GM19455 (cell line): Measurements from ENCODE around the gene DNAI4.
"Not testable (repeated sequence)": the region's sequence is repeated elsewhere in the genome, so short reads cannot be mapped to it uniquely, and the experiment has no call there.

Experiments used
- ATAC-seq: cut with Tn5 transposase; IDR thresholded peaks from one replicate; pipeline ENCODE4 v1.9.1; 2021; ENCODE audit not compliant: unreplicated experiment

DNAI4 gene, protein sequence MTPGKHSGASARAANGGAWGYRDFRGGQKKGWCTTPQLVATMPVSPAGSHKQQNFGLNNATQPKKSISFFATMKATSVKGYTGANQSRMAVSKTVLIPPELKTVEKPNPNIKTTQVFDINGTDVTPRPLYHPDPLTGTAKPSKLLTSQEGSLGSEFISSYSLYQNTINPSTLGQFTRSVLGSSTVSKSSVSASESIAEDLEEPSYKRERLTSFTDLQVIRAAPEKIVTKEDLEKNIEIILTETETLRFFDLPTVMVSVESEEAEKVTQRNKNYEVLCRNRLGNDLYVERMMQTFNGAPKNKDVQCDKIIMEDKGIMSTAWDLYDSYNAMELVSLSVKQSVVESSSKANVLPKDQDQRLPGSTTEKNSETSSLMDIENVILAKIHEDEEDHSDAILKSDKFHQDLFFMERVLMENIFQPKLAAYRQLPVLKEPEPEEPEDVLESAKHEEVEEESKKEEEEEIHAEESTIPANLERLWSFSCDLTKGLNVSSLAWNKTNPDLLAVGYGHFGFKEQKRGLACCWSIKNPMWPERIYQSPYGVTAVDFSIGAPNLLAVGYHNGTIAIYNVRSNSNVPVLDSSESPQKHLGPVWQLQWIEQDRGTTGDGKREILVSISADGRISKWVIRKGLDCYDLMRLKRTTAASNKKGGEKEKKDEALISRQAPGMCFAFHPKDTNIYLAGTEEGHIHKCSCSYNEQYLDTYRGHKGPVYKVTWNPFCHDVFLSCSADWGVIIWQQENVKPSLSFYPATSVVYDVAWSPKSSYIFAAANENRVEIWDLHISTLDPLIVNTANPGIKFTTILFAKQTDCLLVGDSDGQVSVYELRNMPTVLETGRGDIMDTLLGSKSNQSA

DNA sequence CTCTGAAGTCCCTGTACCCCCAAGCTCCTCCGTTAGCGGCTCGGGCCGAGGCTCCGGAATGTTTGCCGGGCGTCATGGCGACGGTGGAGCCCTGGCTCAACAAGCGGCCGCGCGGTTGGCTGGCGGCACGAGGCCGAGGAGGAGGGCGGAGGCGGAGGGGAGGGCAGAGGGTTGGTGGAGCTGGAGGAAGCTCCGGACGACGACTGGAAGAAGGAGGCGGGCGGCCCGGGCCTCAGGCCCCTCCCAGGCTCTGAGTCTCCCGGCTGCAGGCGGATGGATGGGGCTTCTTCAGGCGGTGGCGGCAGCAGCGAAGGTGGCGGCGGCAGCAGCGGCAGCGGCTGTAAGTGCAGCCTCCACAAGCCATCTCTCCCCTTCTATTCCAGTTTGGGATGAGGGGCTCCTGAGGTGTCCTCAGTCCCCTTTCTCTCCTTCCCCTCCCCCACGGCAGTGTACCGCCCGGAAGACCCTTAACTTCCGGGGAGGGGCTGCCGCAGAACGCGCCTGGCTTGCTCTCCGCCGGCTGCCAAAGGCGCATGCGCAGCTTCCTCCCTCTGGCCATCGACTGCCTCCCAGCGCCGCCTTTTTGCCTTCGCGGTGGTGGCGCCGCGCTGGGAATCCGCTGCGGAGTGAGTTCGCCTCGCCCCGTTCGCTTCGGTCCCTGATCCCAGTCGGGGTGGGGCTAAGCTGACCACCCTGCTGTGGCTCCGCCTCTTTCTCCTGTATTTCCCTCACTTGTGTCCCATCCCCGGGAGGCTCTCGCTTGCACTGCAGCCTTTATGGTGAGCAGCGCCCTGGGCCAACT lies at the start of gene DNAI4, which contains the start of gene MIER1:
Gene DNAI4 (minus strand): TSS at position 101 of the 802 bp plus-strand sequence. CDS start 25 bp downstream, at position 76.
Gene MIER1 (plus strand): TSS at position 235 of the 802 bp plus-strand sequence. CDS start 39 bp downstream, at position 274.
- ATAC-seq, result peak; percentile 94

GRCh38 chr1:66968574-66968973 lies 43.9 kb upstream of the DNAI4 start:
- no peak for ATAC-seq

DNA sequence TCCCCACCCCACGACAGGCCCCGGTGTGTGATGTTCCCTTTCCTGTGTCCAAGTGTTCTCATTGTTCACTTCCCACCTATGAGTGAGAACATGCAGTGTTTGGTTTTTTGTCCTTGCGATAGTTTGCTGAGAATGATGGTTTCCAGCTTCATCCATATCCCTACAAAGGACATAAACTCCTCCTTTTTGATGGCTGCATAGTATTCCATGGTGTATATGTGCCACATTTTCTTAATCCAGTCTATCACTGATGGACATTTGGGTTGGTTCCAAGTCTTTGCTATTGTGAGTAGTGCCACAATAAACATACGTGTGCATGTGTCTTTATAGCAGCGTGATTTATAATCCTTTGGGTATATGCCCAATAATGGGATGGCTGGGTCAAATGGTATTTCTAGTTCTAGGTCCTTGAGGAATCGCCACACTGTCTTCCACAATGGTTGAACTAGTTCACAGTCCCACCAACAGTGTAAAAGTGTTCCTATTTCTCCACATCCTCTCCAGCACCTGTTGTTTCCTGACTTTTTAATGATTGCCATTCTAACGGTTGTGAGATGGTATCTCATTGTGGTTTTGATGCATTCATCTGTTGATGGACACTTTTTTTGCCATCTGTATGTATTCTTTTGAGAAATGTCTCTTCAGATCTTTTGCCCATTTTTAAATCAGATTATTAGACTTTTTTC lies 41.7 kb upstream of the DNAI4 start:
- not testable (repeated sequence) for ATAC-seq

GRCh38 chr1:66957938-66958337 lies 33.3 kb upstream of the DNAI4 start:
- no peak for ATAC-seq

GRCh38 chr1:66954208-66954607 lies 29.6 kb upstream of the DNAI4 start:
- no peak for ATAC-seq

DNA sequence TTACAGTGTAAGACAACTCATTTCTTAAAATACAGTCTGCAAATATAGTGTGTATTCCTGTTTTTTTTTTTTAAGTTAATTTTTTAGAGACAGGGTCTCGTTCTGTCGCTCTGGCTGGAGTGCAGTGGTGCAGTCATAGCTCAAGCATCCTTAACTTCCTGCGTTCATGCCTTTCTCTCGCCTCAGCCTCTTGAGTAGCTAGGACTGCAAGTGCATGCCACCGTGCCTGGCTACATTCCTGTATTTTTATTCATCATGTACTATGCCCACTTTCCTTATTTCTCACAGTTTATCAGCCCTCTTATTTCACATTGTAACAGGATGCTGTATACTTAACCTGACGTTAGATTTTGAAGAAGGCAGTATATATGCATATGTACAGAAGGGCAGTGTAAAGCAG lies 26.9 kb upstream of the DNAI4 start:
- ATAC-seq, result no peak

GRCh38 chr1:66947267-66947666 lies 22.6 kb upstream of the DNAI4 start:
- ATAC-seq, result no peak

GRCh38 chr1:66945316-66945715 lies 20.7 kb upstream of the DNAI4 start:
- ATAC-seq, result no peak

GRCh38 chr1:66944330-66945274 lies 19.9 kb upstream of the DNAI4 start:
- no peak for ATAC-seq

GRCh38 chr1:66943361-66943969 lies 18.8 kb upstream of the DNAI4 start:
- no peak for ATAC-seq

DNA sequence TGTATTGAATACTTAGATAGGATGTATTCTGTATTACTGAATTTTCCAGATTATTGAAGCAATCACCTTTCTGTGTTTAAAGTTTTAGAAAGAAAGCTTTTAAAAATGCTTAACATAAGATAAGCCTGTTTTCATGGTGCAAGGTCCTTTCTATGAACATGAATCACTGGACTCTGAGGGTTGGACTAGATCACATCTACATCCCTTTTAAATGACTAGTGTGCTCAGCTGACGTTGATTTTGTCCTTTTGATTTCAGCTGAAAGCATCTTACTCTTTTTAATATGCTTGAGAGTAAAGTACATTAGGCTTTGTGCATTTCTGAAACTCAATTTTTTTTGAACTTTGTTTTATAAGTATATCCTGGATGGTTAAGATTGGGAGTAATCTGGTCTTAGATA lies 16.3 kb upstream of the DNAI4 start:
- no peak for ATAC-seq

DNA sequence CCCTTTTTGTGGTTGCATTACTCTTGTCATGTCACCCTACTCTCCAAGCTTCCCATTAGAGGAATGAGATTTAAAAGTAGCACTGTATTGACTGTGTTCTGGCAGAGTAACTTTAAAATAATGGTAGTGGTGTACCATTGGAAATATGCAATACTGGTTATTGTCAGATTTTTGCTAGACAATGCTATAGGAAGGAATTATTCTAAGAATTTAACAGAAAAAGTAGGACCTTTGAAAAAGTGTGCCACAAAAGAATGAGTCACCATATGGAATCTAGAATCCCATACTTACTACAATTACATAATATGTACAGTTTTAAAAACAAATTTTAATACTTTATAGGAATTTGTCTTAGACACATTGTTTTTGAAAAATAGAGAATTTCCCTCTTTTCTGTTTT lies 14.0 kb upstream of the DNAI4 start:
- ATAC-seq, result no peak

GRCh38 chr1:66937529-66938234 lies 13.0 kb upstream of the DNAI4 start:
- no peak for ATAC-seq

DNA sequence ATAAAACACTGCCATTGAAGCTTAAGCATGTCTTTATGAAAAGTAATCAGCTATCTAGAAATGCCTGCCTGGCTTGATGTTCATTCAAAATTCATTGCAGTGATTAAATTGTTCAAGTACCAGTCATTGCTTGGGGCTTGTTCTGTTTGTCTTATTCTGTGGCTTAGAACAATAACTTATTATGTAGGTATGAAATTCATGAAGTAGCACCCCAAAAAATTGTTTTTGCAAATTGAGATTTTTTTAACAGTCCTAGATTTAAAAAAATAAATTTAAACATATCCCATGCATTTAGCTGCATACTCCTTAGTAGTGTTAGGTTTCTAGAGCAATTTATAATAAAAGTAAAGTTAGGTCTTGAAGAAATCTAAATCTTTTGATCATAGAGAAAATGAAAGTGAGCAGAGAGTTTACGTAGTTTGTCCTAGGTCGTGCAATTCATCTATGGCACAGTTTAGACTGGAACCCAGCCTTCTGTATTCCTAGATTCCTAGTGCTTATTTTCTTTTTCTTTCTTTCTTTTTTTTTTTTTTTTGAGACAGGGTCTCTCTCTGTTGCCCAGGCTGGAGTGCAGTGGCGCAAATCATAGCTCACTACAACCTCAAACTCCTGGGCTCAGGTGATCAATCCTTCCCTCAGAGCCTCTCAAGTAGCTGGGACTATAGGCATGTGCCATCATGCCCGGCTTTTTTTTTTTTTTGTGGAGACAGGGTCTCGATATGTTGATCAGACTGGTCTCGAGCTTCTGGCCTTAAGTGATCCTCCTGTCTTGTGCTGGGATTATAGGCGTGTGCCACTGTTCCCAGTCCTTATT lies 9.4 kb upstream of the DNAI4 start:
- ATAC-seq, result no peak

DNA sequence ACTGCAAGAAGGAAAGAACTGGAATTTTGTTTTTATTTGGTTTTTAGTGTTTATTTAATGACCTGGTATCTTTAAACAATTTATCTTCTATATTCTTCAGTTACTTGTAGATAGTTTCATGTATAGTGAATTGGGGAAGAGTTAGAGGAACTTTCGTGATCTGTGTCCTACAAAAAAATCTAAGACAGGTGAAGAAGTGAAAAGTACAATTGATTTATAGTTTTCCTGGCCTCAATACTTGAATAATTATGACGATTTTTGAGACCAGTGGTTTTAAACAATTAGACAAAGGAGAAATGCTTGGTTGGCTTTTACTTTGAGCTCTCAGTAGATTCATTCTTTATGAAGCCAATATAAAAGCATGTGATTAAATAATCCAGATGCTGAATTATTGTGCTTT lies 7.6 kb upstream of the DNAI4 start:
- ATAC-seq, result no peak

DNA sequence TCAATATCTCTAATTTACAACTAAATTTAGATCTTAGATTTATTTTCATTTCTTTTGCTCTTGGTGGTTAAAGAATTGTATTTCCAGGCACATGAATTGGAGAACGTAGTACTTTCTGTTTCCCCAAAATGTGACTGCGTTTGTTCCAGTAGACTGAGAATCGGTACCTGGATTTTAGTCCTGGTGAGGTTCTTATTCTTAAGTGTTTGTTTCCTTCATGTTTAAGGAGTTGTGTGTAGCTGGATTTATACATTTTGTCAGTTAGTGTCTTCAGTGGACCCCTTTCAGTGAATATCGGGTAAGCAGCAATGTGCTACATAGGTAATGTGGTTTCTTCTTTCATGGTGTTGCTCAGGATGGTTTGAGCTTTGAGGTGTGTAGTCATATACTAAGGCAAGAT lies 6.9 kb upstream of the DNAI4 start:
- ATAC-seq, result no peak

GRCh38 chr1:66930823-66931174 lies 6.1 kb upstream of the DNAI4 start:
- no peak for ATAC-seq
